Neuron (in vitro differentiated cells): Measurements from ENCODE around the gene C1QTNF3.

Source experiments
- H2AFZ ChIP-seq: one replicate; pipeline ENCODE4 v1.6.1; 2013; ENCODE audit warnings: low read depth, mild to moderate bottlenecking, inconsistent platforms, low read length, moderate library complexity
- H3K27me3 ChIP-seq: one replicate; pipeline ENCODE4 v1.6.1; 2013; ENCODE audit warnings: low read length; ENCODE audit not compliant: insufficient read depth
- H3K36me3 ChIP-seq: one replicate; pipeline ENCODE4 v1.6.1; 2013; ENCODE audit warnings: low read length; ENCODE audit not compliant: insufficient read depth
- H3K4me1 ChIP-seq: one replicate; pipeline ENCODE4 v1.6.1; 2013; ENCODE audit warnings: low read length; ENCODE audit not compliant: insufficient read depth
- H3K4me3 ChIP-seq: 2 replicates; pipeline ENCODE4 v1.5.1; 2013; ENCODE audit warnings: mild to moderate bottlenecking, low read length, moderate library complexity
- H3K9me3 ChIP-seq: one replicate; pipeline ENCODE4 v1.6.1; 2013; ENCODE audit warnings: low read length

The C1QTNF3 gene

GRCh38 chr5:34030048-34030447, 13.0 kb downstream of the C1QTNF3 start:
- Histone ChIP-seq H2AFZ (no peak overlapping the region), H3K4me3 (no peak overlapping the region), H3K4me1 (no peaks in the 10 kb centered on the region), H3K36me3 (peaks cover 16% of the 10 kb centered on the region), H3K27me3 (no peaks in the 10 kb centered on the region), H3K9me3 (no peaks in the 10 kb centered on the region)

- H3K27me3 ChIP-seq, result no peaks in the 10 kb centered on the region
- peaks cover 14% of the 10 kb centered on the region for H3K36me3 ChIP-seq
- no peak overlapping the region for H3K4me3 ChIP-seq
- H3K4me1 ChIP-seq, result no peaks in the 10 kb centered on the region
- H2AFZ ChIP-seq, result no peak overlapping the region
- H3K9me3 ChIP-seq, result no peaks in the 10 kb centered on the region
These were observed 14.7 kb downstream of the C1QTNF3 start for GRCh38 chr5:34028349-34028748.

- no peak overlapping the region for H3K4me3 ChIP-seq
- H3K27me3 ChIP-seq, result no peaks in the 10 kb centered on the region
- H3K4me1 ChIP-seq, result no peaks in the 10 kb centered on the region
- no peak overlapping the region for H2AFZ ChIP-seq
- no peaks in the 10 kb centered on the region for H3K9me3 ChIP-seq
- peaks cover 19% of the 10 kb centered on the region for H3K36me3 ChIP-seq
These were observed 16.8 kb downstream of the C1QTNF3 start for GRCh38 chr5:34026089-34026761.

- H3K9me3 ChIP-seq, result no peaks in the 10 kb centered on the region
- H2AFZ ChIP-seq, result no peak overlapping the region
- no peak overlapping the region for H3K4me3 ChIP-seq
- peaks cover 32% of the 10 kb centered on the region for H3K36me3 ChIP-seq
- H3K4me1 ChIP-seq, result no peaks in the 10 kb centered on the region
- no peaks in the 10 kb centered on the region for H3K27me3 ChIP-seq
These were observed 20.8 kb downstream of the C1QTNF3 start for GRCh38 chr5:34022121-34022705.

- Histone ChIP-seq H3K4me3 (no peak overlapping the region), H2AFZ (no peak overlapping the region), H3K27me3 (no peaks in the 10 kb centered on the region), H3K4me1 (no peaks in the 10 kb centered on the region), H3K9me3 (no peaks in the 10 kb centered on the region), H3K36me3 (peaks cover 30% of the 10 kb centered on the region)
These were observed 21.7 kb downstream of the C1QTNF3 start for GRCh38 chr5:34021334-34021733.

- H3K27me3 ChIP-seq, result no peaks in the 10 kb centered on the region
- H3K4me1 ChIP-seq, result no peaks in the 10 kb centered on the region
- H2AFZ ChIP-seq, result no peak overlapping the region
- H3K4me3 ChIP-seq, result no peak overlapping the region
- H3K9me3 ChIP-seq, result no peaks in the 10 kb centered on the region
- H3K36me3 ChIP-seq, result peaks cover 30% of the 10 kb centered on the region
These were observed 22.3 kb downstream of the C1QTNF3 start for GRCh38 chr5:34020726-34021125.

- Histone ChIP-seq H3K9me3 (no peaks in the 10 kb centered on the region), H3K4me3 (no peak overlapping the region), H3K4me1 (no peaks in the 10 kb centered on the region), H3K27me3 (no peaks in the 10 kb centered on the region), H2AFZ (no peak overlapping the region), H3K36me3 (peaks cover 17% of the 10 kb centered on the region)
These were observed 25.8 kb downstream of the C1QTNF3 start for GRCh38 chr5:34017254-34017653.

- no peak overlapping the region for H3K4me3 ChIP-seq
- H3K9me3 ChIP-seq, result no peaks in the 10 kb centered on the region
- H3K4me1 ChIP-seq, result no peaks in the 10 kb centered on the region
- H3K36me3 ChIP-seq, result peaks cover 16% of the 10 kb centered on the region
- H2AFZ ChIP-seq, result no peak overlapping the region
- H3K27me3 ChIP-seq, result no peaks in the 10 kb centered on the region
These were observed 26.3 kb downstream of the C1QTNF3 start for GRCh38 chr5:34016750-34017149.

- no peak overlapping the region for H3K4me3 ChIP-seq
- H3K9me3 ChIP-seq, result no peaks in the 10 kb centered on the region
- no peaks in the 10 kb centered on the region for H3K27me3 ChIP-seq
- peaks cover 15% of the 10 kb centered on the region for H3K36me3 ChIP-seq
- no peaks in the 10 kb centered on the region for H3K4me1 ChIP-seq
- H2AFZ ChIP-seq, result no peak overlapping the region
These were observed 26.8 kb downstream of the C1QTNF3 start for GRCh38 chr5:34016222-34016621.

- Histone ChIP-seq H3K27me3 (no peaks in the 10 kb centered on the region), H3K4me3 (no peak overlapping the region), H3K9me3 (no peaks in the 10 kb centered on the region), H3K4me1 (no peaks in the 10 kb centered on the region), H3K36me3 (peaks cover 10% of the 10 kb centered on the region), H2AFZ (no peak overlapping the region)
These were observed 27.7 kb downstream of the C1QTNF3 start for GRCh38 chr5:34015120-34015822.

- Histone ChIP-seq H3K4me3 (no peak overlapping the region), H2AFZ (no peak overlapping the region), H3K4me1 (peaks cover under 1% of the 10 kb centered on the region), H3K36me3 (peaks cover 4% of the 10 kb centered on the region), H3K9me3 (no peaks in the 10 kb centered on the region), H3K27me3 (no peaks in the 10 kb centered on the region)
These were observed 28.4 kb downstream of the C1QTNF3 start for GRCh38 chr5:34014626-34015025.

- Histone ChIP-seq H3K9me3 (no peaks in the 10 kb centered on the region), H2AFZ (no peak overlapping the region)
These were observed 29.5 kb downstream of the C1QTNF3 start for GRCh38 chr5:34013547-34013946.

GRCh38 chr5:34012791-34013190, 30.2 kb downstream of the C1QTNF3 start:
- Histone ChIP-seq H2AFZ (no peak overlapping the region), H3K27me3 (no peaks in the 10 kb centered on the region), H3K9me3 (no peaks in the 10 kb centered on the region), H3K4me1 (peaks cover 9% of the 10 kb centered on the region), H3K4me3 (no peak overlapping the region), H3K36me3 (no peaks in the 10 kb centered on the region)

More at GRCh38 chr5:34013547-34013946, 29.5 kb downstream of the C1QTNF3 start:
- H3K36me3 ChIP-seq, result no peaks in the 10 kb centered on the region
- H3K4me1 ChIP-seq, result peaks cover 9% of the 10 kb centered on the region
- no peaks in the 10 kb centered on the region for H3K27me3 ChIP-seq
- no peak overlapping the region for H3K4me3 ChIP-seq
